Astrocyte (in vitro differentiated cells and primary cell): Measurements from ENCODE around the gene SLC4A2.

Experiments used
- EZH2 ChIP-seq: IDR thresholded peaks from 2 replicates; pipeline ENCODE4 v1.6.1; 2012; ENCODE audit warnings: mild to moderate bottlenecking, low read length, inconsistent platforms; ENCODE audit not compliant: insufficient read depth
- TF ChIP-seq, protein P1 (sequence below): IDR thresholded peaks from 2 replicates; pipeline ENCODE4 v1.5.1; 2011; ENCODE audit warnings: low read depth, mild to moderate bottlenecking, inconsistent platforms, low read length, moderate library complexity; ENCODE audit not compliant: insufficient read depth

DNA sequence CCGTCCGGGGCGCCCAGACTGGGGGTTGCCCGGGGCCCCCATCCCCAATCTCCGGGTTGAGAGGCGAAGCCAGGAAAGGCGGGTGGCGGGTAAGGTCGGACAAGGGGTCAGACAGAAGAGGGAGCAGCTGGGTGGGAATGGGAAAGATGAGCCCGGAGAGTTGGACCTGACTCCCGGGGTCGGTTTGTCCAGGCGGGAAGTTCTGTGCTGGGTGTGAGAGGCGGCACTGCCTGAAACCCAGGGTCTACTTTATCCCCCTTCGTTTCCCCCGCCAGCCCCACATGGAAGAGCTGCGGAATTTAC, 675 bp downstream of the SLC4A2 start:
- TF ChIP-seq, protein P1, sequence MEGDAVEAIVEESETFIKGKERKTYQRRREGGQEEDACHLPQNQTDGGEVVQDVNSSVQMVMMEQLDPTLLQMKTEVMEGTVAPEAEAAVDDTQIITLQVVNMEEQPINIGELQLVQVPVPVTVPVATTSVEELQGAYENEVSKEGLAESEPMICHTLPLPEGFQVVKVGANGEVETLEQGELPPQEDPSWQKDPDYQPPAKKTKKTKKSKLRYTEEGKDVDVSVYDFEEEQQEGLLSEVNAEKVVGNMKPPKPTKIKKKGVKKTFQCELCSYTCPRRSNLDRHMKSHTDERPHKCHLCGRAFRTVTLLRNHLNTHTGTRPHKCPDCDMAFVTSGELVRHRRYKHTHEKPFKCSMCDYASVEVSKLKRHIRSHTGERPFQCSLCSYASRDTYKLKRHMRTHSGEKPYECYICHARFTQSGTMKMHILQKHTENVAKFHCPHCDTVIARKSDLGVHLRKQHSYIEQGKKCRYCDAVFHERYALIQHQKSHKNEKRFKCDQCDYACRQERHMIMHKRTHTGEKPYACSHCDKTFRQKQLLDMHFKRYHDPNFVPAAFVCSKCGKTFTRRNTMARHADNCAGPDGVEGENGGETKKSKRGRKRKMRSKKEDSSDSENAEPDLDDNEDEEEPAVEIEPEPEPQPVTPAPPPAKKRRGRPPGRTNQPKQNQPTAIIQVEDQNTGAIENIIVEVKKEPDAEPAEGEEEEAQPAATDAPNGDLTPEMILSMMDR = no peak
- no peak for TF ChIP-seq EZH2
